Hepatocyte (in vitro differentiated cells): ENCODE measurements around the gene SEMG2. TPM values are rescaled to one million over a fixed set of nuclear protein-coding genes. Genes with fewer than 3 reads are reported as not detected.

ENCODE experiments used
- DNase-seq: peaks from one replicate; pipeline ENCODE4 v3.0.0-alpha.2; 2016; ENCODE audit warnings: low spot score
- H2AFZ ChIP-seq: fragments of 200-600 bp; sonication (generic); 2 replicates; pipeline ENCODE4 v1.6.0; 2016; ENCODE audit warnings: antibody characterized with exemption, mild to moderate bottlenecking
- H3K27ac ChIP-seq: fragments of 200-600 bp; sonication (generic); 2 replicates; pipeline ENCODE4 v1.5.1; 2016; ENCODE audit warnings: mild to moderate bottlenecking
- H3K27me3 ChIP-seq: fragments of 200-600 bp; sonication (generic); 2 replicates; pipeline ENCODE4 v1.6.1; 2016
- H3K36me3 ChIP-seq: fragments of 200-600 bp; sonication (generic); replicated peaks from 2 replicates; pipeline ENCODE4 v1.5.1; 2016; ENCODE audit warnings: low read depth; ENCODE audit not compliant: insufficient read depth
- H3K4me1 ChIP-seq: fragments of 200-600 bp; sonication (generic); 2 replicates; pipeline ENCODE4 v1.5.1; 2016; ENCODE audit warnings: mild to moderate bottlenecking, moderate library complexity; ENCODE audit not compliant: insufficient read depth
- H3K4me2 ChIP-seq: fragments of 200-600 bp; sonication (generic); 2 replicates; pipeline ENCODE4 v1.6.0; 2016
- H3K4me3 ChIP-seq: fragments of 200-600 bp; sonication (generic); 2 replicates; pipeline ENCODE4 v1.5.1; 2016; ENCODE audit warnings: mild to moderate bottlenecking
- H3K79me2 ChIP-seq: fragments of 200-600 bp; sonication (generic); 2 replicates; pipeline ENCODE4 v1.6.0; 2017; ENCODE audit warnings: mild to moderate bottlenecking
- H3K9me2 ChIP-seq: fragments of 200-600 bp; sonication (generic); replicated peaks from 2 replicates; pipeline ENCODE4 v1.6.0; 2017; ENCODE audit warnings: mild to moderate bottlenecking; ENCODE audit not compliant: insufficient read depth
- H3K9me3 ChIP-seq: fragments of 200-600 bp; sonication (generic); 2 replicates; pipeline ENCODE4 v1.5.1; 2016; ENCODE audit warnings: low read depth, mild to moderate bottlenecking
- H4K20me1 ChIP-seq: fragments of 200-600 bp; sonication (generic); 2 replicates; pipeline ENCODE4 v1.6.0; 2016; ENCODE audit warnings: mild to moderate bottlenecking; ENCODE audit not compliant: insufficient read depth, poor library complexity, severe bottlenecking
- EZH2 ChIP-seq: fragments of 200-600 bp; sonication (generic); IDR thresholded peaks from 2 replicates; pipeline ENCODE4 v1.6.1; 2016; ENCODE audit warnings: antibody characterized with exemption, mild to moderate bottlenecking, borderline replicate concordance
- EZH2phosphoT487 ChIP-seq: fragments of 200-600 bp; sonication (generic); IDR thresholded peaks from one replicate; pipeline ENCODE4 v1.6.1; 2018; ENCODE audit warnings: antibody characterized with exemption, mild to moderate bottlenecking, low read depth, moderate library complexity; ENCODE audit not compliant: unreplicated experiment, severe bottlenecking
- WGBS: methylation state at CpG from one replicate; pipeline ENCODE4 v1.1.6; 2016; ENCODE audit warnings: low lambda C conversion rate; ENCODE audit errors: missing lambda C conversion rate; 5-methylcytosine and 5-hydroxymethylcytosine counted together
- polyA plus RNA-seq: library from polyadenylated mRNA; unstranded; fragments of >200 nt; fragmentation: Nextera tagmentation; extraction: Ambion mirVana; gene quantifications from 2 replicates; pipeline ENCODE4 v1.2.1, GENCODE V29; 2016
- total RNA-seq: library from RNA; depleted of rRNA; stranded (reverse); fragments of >200 nt; gene quantifications from 2 replicates; pipeline ENCODE4 v1.2.3, GENCODE V29; 2014
- TF ChIP-seq, protein P1 (sequence below): fragments of 200-600 bp; sonication (generic); IDR thresholded peaks from 2 replicates; pipeline ENCODE4 v1.5.1; 2016; ENCODE audit warnings: antibody characterized with exemption, mild to moderate bottlenecking; ENCODE audit not compliant: poor library complexity

Gene SEMG2
- total and polyA plus RNA-seq, 2 experiments from 2014 or later: not detected

DNA sequence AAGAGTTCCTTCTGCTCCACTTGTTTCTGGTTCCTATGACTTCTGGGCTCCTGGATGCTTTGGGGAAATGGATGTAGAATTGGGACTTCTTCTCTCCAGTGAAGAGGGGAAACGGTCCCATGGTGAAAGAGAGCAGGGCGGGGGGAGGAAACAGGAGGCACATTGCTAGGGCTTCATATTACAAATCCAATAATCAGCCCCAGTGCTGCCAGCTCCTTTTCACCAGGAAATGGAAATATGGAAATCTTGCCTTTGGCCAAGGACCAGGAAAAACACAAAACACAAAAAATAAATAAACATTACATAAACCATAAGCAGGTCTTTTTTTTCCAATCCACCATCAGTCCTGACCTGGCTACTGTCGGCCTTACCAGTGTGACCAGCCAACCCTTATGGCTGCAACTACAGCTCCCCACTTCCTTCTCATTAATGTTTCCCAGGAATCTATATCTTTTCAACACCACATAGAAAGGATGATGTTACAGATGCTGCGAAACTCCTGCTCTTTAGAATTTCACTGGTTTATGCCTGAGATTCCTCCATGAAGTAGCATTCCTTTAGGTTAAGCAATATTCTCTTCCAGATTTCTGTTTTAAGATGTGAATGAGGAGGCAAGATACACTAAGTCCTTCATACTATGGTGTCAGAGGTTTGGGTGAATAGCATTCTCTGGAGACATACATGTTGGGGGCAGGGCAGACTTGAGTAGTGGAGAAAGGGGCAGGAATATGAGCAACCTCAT, 44.5 kb upstream of the SEMG2 start:
- WGBS: 77% methylated on average over 4 of the region's 4 CpGs
- DNase-seq: no peak

DNA sequence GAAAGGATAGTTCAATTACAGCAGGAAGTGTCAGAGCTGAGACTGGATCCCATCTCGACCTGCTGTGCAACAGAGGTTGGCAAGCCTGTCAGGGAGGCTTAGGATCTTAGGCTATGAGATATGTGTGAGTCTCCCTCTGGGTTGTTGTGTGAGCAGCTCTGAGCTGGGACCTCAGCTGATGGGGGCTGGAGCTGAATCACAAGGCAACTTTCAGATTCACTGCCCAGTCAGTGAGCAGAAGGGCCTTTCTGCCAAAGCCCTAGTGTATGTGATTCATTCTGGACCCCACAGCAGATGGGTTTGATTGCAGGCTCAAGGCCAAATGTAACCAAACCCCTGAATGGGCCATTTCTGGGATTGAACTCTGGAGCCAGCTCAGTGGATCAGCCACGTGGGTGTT, 42.0 kb upstream of the SEMG2 start:
- Histone ChIP-seq H3K27me3 (no peaks in the 10 kb centered on the region), H4K20me1 (no peaks in the 10 kb centered on the region), H2AFZ (no peak overlapping the region), H3K79me2 (no peaks in the 10 kb centered on the region), H3K4me3 (no peak overlapping the region), H3K36me3 (no peaks in the 10 kb centered on the region), H3K27ac (no peak overlapping the region), H3K9me3 (no peaks in the 10 kb centered on the region), H3K4me1 (peaks cover 12% of the 10 kb centered on the region), H3K4me2 (no peak overlapping the region), H3K9me2 (no peaks in the 10 kb centered on the region)
- DNase-seq: no peak
- TF ChIP-seq, protein P1, sequence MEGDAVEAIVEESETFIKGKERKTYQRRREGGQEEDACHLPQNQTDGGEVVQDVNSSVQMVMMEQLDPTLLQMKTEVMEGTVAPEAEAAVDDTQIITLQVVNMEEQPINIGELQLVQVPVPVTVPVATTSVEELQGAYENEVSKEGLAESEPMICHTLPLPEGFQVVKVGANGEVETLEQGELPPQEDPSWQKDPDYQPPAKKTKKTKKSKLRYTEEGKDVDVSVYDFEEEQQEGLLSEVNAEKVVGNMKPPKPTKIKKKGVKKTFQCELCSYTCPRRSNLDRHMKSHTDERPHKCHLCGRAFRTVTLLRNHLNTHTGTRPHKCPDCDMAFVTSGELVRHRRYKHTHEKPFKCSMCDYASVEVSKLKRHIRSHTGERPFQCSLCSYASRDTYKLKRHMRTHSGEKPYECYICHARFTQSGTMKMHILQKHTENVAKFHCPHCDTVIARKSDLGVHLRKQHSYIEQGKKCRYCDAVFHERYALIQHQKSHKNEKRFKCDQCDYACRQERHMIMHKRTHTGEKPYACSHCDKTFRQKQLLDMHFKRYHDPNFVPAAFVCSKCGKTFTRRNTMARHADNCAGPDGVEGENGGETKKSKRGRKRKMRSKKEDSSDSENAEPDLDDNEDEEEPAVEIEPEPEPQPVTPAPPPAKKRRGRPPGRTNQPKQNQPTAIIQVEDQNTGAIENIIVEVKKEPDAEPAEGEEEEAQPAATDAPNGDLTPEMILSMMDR: no peak
- TF ChIP-seq EZH2phosphoT487: no peak
- no peak for TF ChIP-seq EZH2
- 66% methylated on average over 2 of the region's 2 CpGs for WGBS

More for the DNA sequence above, 44.5 kb upstream of the SEMG2 start:
- H3K27ac ChIP-seq: no peak overlapping the region
- no peaks in the 10 kb centered on the region for H3K36me3 ChIP-seq
- no peaks in the 10 kb centered on the region for H3K9me2 ChIP-seq
- H3K27me3 ChIP-seq: no peaks in the 10 kb centered on the region
- H2AFZ ChIP-seq: no peak overlapping the region
- no peaks in the 10 kb centered on the region for H3K9me3 ChIP-seq
- no peaks in the 10 kb centered on the region for H3K79me2 ChIP-seq
- no peak overlapping the region for H3K4me3 ChIP-seq
- no peaks in the 10 kb centered on the region for H4K20me1 ChIP-seq
- TF ChIP-seq, protein P1: no peak
- TF ChIP-seq EZH2phosphoT487 (no peak), EZH2 (no peak)
- peaks cover 12% of the 10 kb centered on the region for H3K4me1 ChIP-seq
- no peak overlapping the region for H3K4me2 ChIP-seq

DNA sequence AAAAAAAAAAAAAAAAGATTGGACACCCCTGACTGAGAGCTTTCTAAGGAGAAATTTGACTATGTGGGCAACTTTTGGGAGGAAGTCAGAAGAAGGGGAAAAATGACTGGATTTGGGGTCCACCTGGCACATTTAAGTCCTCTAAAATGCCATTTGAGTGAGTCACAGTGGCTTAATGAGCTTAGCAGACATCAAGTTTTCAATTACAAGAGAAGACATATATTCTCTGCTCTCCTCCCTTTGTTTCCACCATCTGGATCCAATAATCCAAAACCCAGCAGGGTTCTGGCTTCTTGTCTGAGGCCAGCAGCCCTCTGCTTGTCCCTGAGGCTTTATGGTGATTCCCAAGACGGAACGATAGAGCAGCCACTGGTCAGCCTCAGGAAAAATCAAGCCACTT, 39.5 kb upstream of the SEMG2 start:
- no peak overlapping the region for H2AFZ ChIP-seq
- TF ChIP-seq, protein P1: no peak
- no peak for TF ChIP-seq EZH2phosphoT487
- TF ChIP-seq EZH2: no peak
- H3K27ac ChIP-seq: no peak overlapping the region

More for the DNA sequence above, 39.5 kb upstream of the SEMG2 start:
- H3K4me3 ChIP-seq: no peak overlapping the region
- H4K20me1 ChIP-seq: no peaks in the 10 kb centered on the region
- no peaks in the 10 kb centered on the region for H3K4me1 ChIP-seq
- H3K36me3 ChIP-seq: no peaks in the 10 kb centered on the region
- no peaks in the 10 kb centered on the region for H3K9me3 ChIP-seq
- no peaks in the 10 kb centered on the region for H3K9me2 ChIP-seq
- H3K79me2 ChIP-seq: no peaks in the 10 kb centered on the region
- H3K27me3 ChIP-seq: no peaks in the 10 kb centered on the region
- no peak for DNase-seq
- H3K4me2 ChIP-seq: no peak overlapping the region
- WGBS: 72% methylated on average over 2 of the region's 2 CpGs
